A549 (cell line): ENCODE measurements around the gene DLX5.

Source experiments
- EP300 ChIP-seq, 2 experiments: fragments of >200 bp; sonication (Bioruptor Twin); formaldehyde crosslinking; IDR thresholded peaks; 2 replicates in 1 of 2; 3 replicates in 1 of 2; pipeline ENCODE4 v1.6.1; 2016 to 2017
- NR3C1 ChIP-seq: fragments of >200 bp; sonication (Bioruptor Twin); formaldehyde crosslinking; IDR thresholded peaks from 3 replicates; pipeline ENCODE4 v1.6.1; 2017
- TF ChIP-seq, protein P1 (sequence below): fragments of >200 bp; sonication (Bioruptor Twin); formaldehyde crosslinking; IDR thresholded peaks from 3 replicates; pipeline ENCODE4 v1.5.1; 2016
- TF ChIP-seq, protein P2 (sequence below): fragments of 150-350 bp; IDR thresholded peaks from 2 replicates; pipeline ENCODE4 v1.6.1; 2014; ENCODE audit warnings: low read depth, mild to moderate bottlenecking, low read length

DNA sequence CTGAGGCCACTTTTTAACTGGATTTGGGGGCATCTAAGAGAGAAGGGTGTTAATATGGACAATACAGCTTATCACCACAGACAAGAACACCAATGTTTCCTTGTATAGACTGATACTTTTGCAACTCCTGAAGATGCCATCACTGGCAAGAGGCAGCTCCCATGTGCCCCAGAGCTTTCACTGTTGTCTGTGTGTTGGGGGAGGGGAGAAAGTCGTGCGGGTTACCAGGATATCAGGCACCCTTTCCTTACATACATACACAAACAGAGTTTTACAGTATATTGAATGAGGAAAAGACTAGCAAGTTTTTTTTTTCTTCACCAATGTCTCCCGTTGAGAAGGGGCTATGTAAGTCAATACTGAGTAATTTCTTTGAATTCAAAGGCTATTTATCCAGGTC is 23.4 kb downstream of the DLX5 start:
- TF ChIP-seq NR3C1 = no peak
- no peak for TF ChIP-seq EP300 (IDR thresholded peaks at IDR 0.05)
- TF ChIP-seq, protein P1, sequence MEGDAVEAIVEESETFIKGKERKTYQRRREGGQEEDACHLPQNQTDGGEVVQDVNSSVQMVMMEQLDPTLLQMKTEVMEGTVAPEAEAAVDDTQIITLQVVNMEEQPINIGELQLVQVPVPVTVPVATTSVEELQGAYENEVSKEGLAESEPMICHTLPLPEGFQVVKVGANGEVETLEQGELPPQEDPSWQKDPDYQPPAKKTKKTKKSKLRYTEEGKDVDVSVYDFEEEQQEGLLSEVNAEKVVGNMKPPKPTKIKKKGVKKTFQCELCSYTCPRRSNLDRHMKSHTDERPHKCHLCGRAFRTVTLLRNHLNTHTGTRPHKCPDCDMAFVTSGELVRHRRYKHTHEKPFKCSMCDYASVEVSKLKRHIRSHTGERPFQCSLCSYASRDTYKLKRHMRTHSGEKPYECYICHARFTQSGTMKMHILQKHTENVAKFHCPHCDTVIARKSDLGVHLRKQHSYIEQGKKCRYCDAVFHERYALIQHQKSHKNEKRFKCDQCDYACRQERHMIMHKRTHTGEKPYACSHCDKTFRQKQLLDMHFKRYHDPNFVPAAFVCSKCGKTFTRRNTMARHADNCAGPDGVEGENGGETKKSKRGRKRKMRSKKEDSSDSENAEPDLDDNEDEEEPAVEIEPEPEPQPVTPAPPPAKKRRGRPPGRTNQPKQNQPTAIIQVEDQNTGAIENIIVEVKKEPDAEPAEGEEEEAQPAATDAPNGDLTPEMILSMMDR = no peak
- TF ChIP-seq, protein P2, sequence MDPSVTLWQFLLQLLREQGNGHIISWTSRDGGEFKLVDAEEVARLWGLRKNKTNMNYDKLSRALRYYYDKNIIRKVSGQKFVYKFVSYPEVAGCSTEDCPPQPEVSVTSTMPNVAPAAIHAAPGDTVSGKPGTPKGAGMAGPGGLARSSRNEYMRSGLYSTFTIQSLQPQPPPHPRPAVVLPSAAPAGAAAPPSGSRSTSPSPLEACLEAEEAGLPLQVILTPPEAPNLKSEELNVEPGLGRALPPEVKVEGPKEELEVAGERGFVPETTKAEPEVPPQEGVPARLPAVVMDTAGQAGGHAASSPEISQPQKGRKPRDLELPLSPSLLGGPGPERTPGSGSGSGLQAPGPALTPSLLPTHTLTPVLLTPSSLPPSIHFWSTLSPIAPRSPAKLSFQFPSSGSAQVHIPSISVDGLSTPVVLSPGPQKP = no peak
